IMR-90 (cell line): Measurements from ENCODE around the gene SMAD2.

Experiments used
- CEBPB ChIP-seq: IDR thresholded peaks from 2 replicates; pipeline ENCODE4 v1.6.1; 2012; ENCODE audit warnings: low read depth, low read length, improper control_type of control experiment
- TF ChIP-seq, protein P1 (sequence below): conservative IDR thresholded peaks from 2 replicates; pipeline ENCODE4 v1.5.1; 2012; ENCODE audit warnings: mild to moderate bottlenecking, low read depth, low read length, improper control_type of control experiment

DNA sequence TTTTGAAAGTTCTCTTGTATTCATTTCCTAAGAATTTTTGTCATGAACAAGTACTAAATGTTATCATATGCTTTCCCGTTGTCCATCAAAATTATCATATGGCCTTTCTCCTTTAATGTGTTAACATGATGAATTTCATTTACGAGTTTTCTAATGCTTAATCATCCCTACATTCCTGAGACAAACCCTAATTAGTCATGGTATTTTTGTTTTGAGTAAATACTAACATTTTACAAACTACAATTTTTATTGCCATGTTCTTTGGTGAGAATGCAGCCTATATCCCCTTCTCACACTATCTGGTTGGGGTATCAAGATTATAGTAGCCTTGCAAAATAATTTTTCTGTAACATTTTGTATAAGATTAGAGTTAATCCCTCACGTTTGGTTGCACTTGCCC, 14.5 kb downstream of the SMAD2 start:
- TF ChIP-seq, protein P1, sequence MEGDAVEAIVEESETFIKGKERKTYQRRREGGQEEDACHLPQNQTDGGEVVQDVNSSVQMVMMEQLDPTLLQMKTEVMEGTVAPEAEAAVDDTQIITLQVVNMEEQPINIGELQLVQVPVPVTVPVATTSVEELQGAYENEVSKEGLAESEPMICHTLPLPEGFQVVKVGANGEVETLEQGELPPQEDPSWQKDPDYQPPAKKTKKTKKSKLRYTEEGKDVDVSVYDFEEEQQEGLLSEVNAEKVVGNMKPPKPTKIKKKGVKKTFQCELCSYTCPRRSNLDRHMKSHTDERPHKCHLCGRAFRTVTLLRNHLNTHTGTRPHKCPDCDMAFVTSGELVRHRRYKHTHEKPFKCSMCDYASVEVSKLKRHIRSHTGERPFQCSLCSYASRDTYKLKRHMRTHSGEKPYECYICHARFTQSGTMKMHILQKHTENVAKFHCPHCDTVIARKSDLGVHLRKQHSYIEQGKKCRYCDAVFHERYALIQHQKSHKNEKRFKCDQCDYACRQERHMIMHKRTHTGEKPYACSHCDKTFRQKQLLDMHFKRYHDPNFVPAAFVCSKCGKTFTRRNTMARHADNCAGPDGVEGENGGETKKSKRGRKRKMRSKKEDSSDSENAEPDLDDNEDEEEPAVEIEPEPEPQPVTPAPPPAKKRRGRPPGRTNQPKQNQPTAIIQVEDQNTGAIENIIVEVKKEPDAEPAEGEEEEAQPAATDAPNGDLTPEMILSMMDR, result no peak
- no peak for TF ChIP-seq CEBPB
